ENCODE results near the gene MDH2.
"Not testable (repeated sequence)": the region's sequence is repeated elsewhere in the genome, so short reads cannot be mapped to it uniquely, and the experiment has no call there.

DNA sequence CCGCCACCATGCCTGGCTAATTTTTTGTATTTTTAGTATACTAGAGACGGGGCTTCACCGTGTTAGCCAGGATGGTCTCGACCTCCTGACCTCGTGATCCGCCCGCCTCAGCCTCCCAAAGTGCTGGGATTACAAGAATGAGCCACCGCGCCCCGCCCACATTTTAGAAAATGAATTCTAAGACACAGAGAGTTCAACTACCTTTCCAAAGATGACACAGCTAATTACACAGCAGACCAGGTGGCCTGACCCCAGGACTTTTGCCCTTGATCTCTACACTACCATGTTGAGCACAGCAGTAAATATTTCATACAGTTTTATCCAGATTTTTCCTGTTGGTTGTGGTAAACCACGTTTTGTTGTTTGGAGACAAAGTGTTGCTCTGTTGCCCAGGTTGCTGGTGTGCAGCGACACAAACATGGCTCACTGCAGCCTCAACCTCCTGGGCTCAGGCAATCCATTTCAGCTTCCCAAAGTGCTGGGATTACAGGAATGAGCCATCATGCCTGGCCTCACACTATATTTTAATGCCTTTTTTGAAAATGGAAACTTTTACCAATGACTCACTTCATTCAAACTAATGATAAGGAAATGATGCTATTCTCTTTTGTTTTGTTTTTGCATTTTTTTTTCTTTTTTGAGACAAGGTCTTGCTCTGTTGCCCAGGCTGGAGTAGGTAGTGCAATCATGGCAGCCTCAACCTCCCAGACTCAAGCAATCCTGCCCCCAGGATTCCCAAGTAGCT lies 54.0 kb downstream of the MDH2 start:
- TF ChIP-seq, protein P1, sequence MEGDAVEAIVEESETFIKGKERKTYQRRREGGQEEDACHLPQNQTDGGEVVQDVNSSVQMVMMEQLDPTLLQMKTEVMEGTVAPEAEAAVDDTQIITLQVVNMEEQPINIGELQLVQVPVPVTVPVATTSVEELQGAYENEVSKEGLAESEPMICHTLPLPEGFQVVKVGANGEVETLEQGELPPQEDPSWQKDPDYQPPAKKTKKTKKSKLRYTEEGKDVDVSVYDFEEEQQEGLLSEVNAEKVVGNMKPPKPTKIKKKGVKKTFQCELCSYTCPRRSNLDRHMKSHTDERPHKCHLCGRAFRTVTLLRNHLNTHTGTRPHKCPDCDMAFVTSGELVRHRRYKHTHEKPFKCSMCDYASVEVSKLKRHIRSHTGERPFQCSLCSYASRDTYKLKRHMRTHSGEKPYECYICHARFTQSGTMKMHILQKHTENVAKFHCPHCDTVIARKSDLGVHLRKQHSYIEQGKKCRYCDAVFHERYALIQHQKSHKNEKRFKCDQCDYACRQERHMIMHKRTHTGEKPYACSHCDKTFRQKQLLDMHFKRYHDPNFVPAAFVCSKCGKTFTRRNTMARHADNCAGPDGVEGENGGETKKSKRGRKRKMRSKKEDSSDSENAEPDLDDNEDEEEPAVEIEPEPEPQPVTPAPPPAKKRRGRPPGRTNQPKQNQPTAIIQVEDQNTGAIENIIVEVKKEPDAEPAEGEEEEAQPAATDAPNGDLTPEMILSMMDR (IDR thresholded peaks at IDR 0.05), result not testable (repeated sequence)
- TF ChIP-seq POLR2A (IDR thresholded peaks at IDR 0.05), result not testable (repeated sequence)
